Activated CD4-positive, alpha-beta T cell treated with anti-CD3 and anti-CD28 coated beads, Interleukin-2, amount 10 ng/mL, durations not matched to agents 7 days and 5 days (primary cell): ENCODE measurements around the gene RRP1B. TPM values are rescaled to one million over a fixed set of nuclear protein-coding genes. Genes with fewer than 3 reads are reported as not detected.

Source experiments
- CTCF ChIA-PET: fragments of 350-600 bp; sonication (Branson Sonifier 250); formaldehyde crosslinking; loops from one replicate; lab custom pipeline; 2021; ENCODE audit warnings: antibody characterized with exemption; lab: Charles Lee
- POLR2A ChIA-PET: fragments of 350-600 bp; sonication (Branson Sonifier 250); formaldehyde crosslinking; loops from one replicate; lab custom pipeline; 2021; ENCODE audit warnings: antibody characterized with exemption; lab: Charles Lee
- DNase-seq: peaks from one replicate; pipeline ENCODE4 v3.0.0-alpha.2; 2020
- H3K27ac Mint-ChIP-seq: one replicate; pipeline ENCODE4 v1.8.0; 2021; ENCODE audit warnings: mild to moderate bottlenecking, moderate library complexity, mixed read lengths
- H3K27me3 Mint-ChIP-seq: one replicate; pipeline ENCODE4 v1.8.0; 2021; ENCODE audit warnings: mixed read lengths
- H3K36me3 Mint-ChIP-seq: one replicate; pipeline ENCODE4 v1.8.0; 2021; ENCODE audit warnings: low read depth, mixed read lengths
- H3K4me1 Mint-ChIP-seq: one replicate; pipeline ENCODE4 v1.8.0; 2021; ENCODE audit warnings: mixed read lengths
- H3K4me3 Mint-ChIP-seq: one replicate; pipeline ENCODE4 v1.8.0; 2021; ENCODE audit warnings: mild to moderate bottlenecking, moderate library complexity, mixed read lengths
- H3K9me3 Mint-ChIP-seq: one replicate; pipeline ENCODE4 v1.8.0; 2021; ENCODE audit warnings: mixed read lengths
- microRNA-seq: library from miRNA; unstranded; fragments of <30 nt; microRNA quantifications from one replicate; pipeline ENCODE4 v1.2.0, GENCODE V29; 2021; ENCODE audit warnings: borderline microRNAs expressed, borderline replicate concordance
- total RNA-seq, 2 experiments: library from RNA; stranded (reverse); gene quantifications; one replicate each; pipeline ENCODE4 v1.2.3, GENCODE V29; 2021

Gene RRP1B
- total RNA-seq, 2 experiments from 2014 or later = 47.7 to 48.1 TPM

- H3K27ac Mint-ChIP-seq = no peak overlapping the region
- POLR2A ChIA-PET = no interaction called here
Measured at GRCh38 chr21:43735236-43736091, 76.1 kb downstream of the RRP1B start.

GRCh38 chr21:43736224-43736883 is 77.0 kb downstream of the RRP1B start:
- no peak for DNase-seq
- Mint-ChIP-seq H3K27me3 (no peaks in the 10 kb centered on the region), H3K4me1 (peaks cover 46% of the 10 kb centered on the region), H3K27ac (no peak overlapping the region), H3K36me3 (peaks cover 3% of the 10 kb centered on the region), H3K9me3 (no peaks in the 10 kb centered on the region), H3K4me3 (no peak overlapping the region)
- POLR2A ChIA-PET = interaction anchor here (0.6 kb wide), 1 partner anchor 28 kb away, joined by 3 read pairs; no protein-coding TSS in a partner anchor
- CTCF ChIA-PET = interaction anchor here (0.6 to 1.3 kb wide), 2 partner anchors 12 to 137 kb away, joined by 3 to 4 read pairs; no protein-coding TSS in a partner anchor

More at GRCh38 chr21:43735236-43736091, 76.1 kb downstream of the RRP1B start:
- Mint-ChIP-seq H3K36me3 (peaks cover 3% of the 10 kb centered on the region), H3K27me3 (no peaks in the 10 kb centered on the region), H3K4me1 (peaks cover 45% of the 10 kb centered on the region), H3K4me3 (no peak overlapping the region), H3K9me3 (no peaks in the 10 kb centered on the region)
- CTCF ChIA-PET = interaction anchor here (1.4 kb wide), 1 partner anchor 13 kb away, joined by 3 read pairs; no protein-coding TSS in a partner anchor
- DNase-seq = no peak

- no peak overlapping the region for H3K4me3 Mint-ChIP-seq
- no peaks in the 10 kb centered on the region for H3K27me3 Mint-ChIP-seq
- peaks cover 3% of the 10 kb centered on the region for H3K36me3 Mint-ChIP-seq
- H3K27ac Mint-ChIP-seq = no peak overlapping the region
- POLR2A ChIA-PET = no interaction called here
- CTCF ChIA-PET = interaction anchor here (1.0 to 1.3 kb wide), 2 partner anchors 13 to 36 kb away, joined by 3 read pairs; no protein-coding TSS in a partner anchor
- H3K9me3 Mint-ChIP-seq = no peaks in the 10 kb centered on the region
- no peak for DNase-seq
- H3K4me1 Mint-ChIP-seq = peaks cover 38% of the 10 kb centered on the region
Measured at GRCh38 chr21:43737158-43737950, 78.0 kb downstream of the RRP1B start.

GRCh38 chr21:43739621-43740435 is 80.5 kb downstream of the RRP1B start:
- Mint-ChIP-seq H3K36me3 (peaks cover 4% of the 10 kb centered on the region), H3K4me3 (no peak overlapping the region), H3K27ac (no peak overlapping the region), H3K4me1 (peaks cover 16% of the 10 kb centered on the region), H3K9me3 (no peaks in the 10 kb centered on the region), H3K27me3 (no peaks in the 10 kb centered on the region)
- no peak for DNase-seq
- ChIA-PET POLR2A (no interaction called here), CTCF (interaction anchor here (0.7 kb wide), 1 partner anchor 10 kb away, joined by 3 read pairs; no protein-coding TSS in a partner anchor)

- Mint-ChIP-seq H3K9me3 (no peaks in the 10 kb centered on the region), H3K4me3 (no peak overlapping the region), H3K27me3 (no peaks in the 10 kb centered on the region), H3K27ac (no peak overlapping the region), H3K36me3 (peaks cover 7% of the 10 kb centered on the region), H3K4me1 (peaks cover 11% of the 10 kb centered on the region)
- DNase-seq = no peak
- ChIA-PET POLR2A (no interaction called here), CTCF (interaction anchor here (0.5 to 0.7 kb wide), 2 partner anchors 11 to 1277 kb away, joined by 3 read pairs; no protein-coding TSS in a partner anchor)
Measured at GRCh38 chr21:43740497-43741156, 81.3 kb downstream of the RRP1B start.

GRCh38 chr21:43741423-43742096 is 82.2 kb downstream of the RRP1B start:
- Mint-ChIP-seq H3K27ac (no peak overlapping the region), H3K4me3 (no peak overlapping the region), H3K4me1 (peaks cover 5% of the 10 kb centered on the region), H3K27me3 (no peaks in the 10 kb centered on the region), H3K36me3 (peaks cover 8% of the 10 kb centered on the region), H3K9me3 (no peaks in the 10 kb centered on the region)
- no peak for DNase-seq
- CTCF ChIA-PET = interaction anchor here (0.5 kb wide), 1 partner anchor 1278 kb away, joined by 3 read pairs; no protein-coding TSS in a partner anchor
- POLR2A ChIA-PET = no interaction called here

GRCh38 chr21:43743947-43744346 is 84.6 kb downstream of the RRP1B start:
- DNase-seq = no peak
- Mint-ChIP-seq H3K4me3 (no peak overlapping the region), H3K27me3 (no peaks in the 10 kb centered on the region), H3K9me3 (no peaks in the 10 kb centered on the region), H3K27ac (no peak overlapping the region), H3K36me3 (peaks cover 8% of the 10 kb centered on the region), H3K4me1 (peaks cover 4% of the 10 kb centered on the region)
- CTCF ChIA-PET = no interaction called here
- POLR2A ChIA-PET = no interaction called here

GRCh38 chr21:43744725-43745124 is 85.4 kb downstream of the RRP1B start:
- ChIA-PET CTCF (no interaction called here), POLR2A (no interaction called here)
- Mint-ChIP-seq H3K4me1 (peaks cover 4% of the 10 kb centered on the region), H3K36me3 (peaks cover 8% of the 10 kb centered on the region), H3K27me3 (no peaks in the 10 kb centered on the region), H3K9me3 (no peaks in the 10 kb centered on the region), H3K4me3 (no peak overlapping the region), H3K27ac (no peak overlapping the region)
- no peak for DNase-seq

Small RNA genes within 50 kb of the gene (microRNA-seq; reads per million reads assigned to microRNA genes)
- not detected for gene MIR6070

Other genes with a start within 250 kb of the RRP1B start
- gene SIK1, start 232.4 kb upstream of the RRP1B start, total RNA-seq = 1 to 10 TPM; 5.8 to 8.2 TPM
- gene HSF2BP, start 72 bp upstream of the RRP1B start, total RNA-seq = under 1 TPM; 0.56 to 0.72 TPM
- gene PDXK, start 59.6 kb downstream of the RRP1B start, total RNA-seq = 10 to 100 TPM; 74.0 to 81.4 TPM
- 10 to 100 TPM; 44.4 to 48.7 TPM for gene CSTB, start 116.7 kb downstream of the RRP1B start, total RNA-seq
- gene RRP1, start 130.0 kb downstream of the RRP1B start, total RNA-seq = 10 to 100 TPM; 25.3 to 28.5 TPM
- 10 to 100 TPM; 80.3 to 93.1 TPM for gene AGPAT3, start 205.7 kb downstream of the RRP1B start, total RNA-seq